Karpas-422 (cell line): ENCODE results near the gene UNC45A. TPM values are rescaled to one million over a fixed set of nuclear protein-coding genes. Genes with fewer than 3 reads are reported as not detected.
"Not testable (repeated sequence)": the region's sequence is repeated elsewhere in the genome, so short reads cannot be mapped to it uniquely, and the experiment has no call there.

Experiments
- DNase-seq: peaks from one replicate; pipeline ENCODE4 v3.0.0-alpha.2; 2015
- H2AFZ ChIP-seq: fragments of 200-600 bp; sonication (generic); 2 replicates; pipeline ENCODE4 v1.6.1; 2014; ENCODE audit warnings: antibody characterized with exemption, low read length, mixed read lengths
- H3K27ac ChIP-seq: fragments of 200-600 bp; sonication (generic); 2 replicates; pipeline ENCODE4 v1.5.1; 2014; ENCODE audit warnings: mild to moderate bottlenecking, low read length, moderate library complexity
- H3K27me3 ChIP-seq: fragments of 200-600 bp; sonication (generic); 2 replicates; pipeline ENCODE4 v1.6.1; 2014; ENCODE audit warnings: low read length, mixed read lengths
- H3K36me3 ChIP-seq: fragments of 200-600 bp; sonication (generic); 2 replicates; pipeline ENCODE4 v1.6.1; 2014; ENCODE audit warnings: low read length, mixed read lengths; ENCODE audit not compliant: insufficient read depth
- H3K4me1 ChIP-seq: fragments of 200-600 bp; sonication (generic); 2 replicates; pipeline ENCODE4 v1.6.1; 2014; ENCODE audit warnings: mild to moderate bottlenecking, low read length, mixed read lengths
- H3K4me2 ChIP-seq: fragments of 200-600 bp; sonication (generic); 2 replicates; pipeline ENCODE4 v1.6.1; 2014; ENCODE audit warnings: low read length, low read depth, mild to moderate bottlenecking; ENCODE audit not compliant: poor library complexity, severe bottlenecking
- H3K4me3 ChIP-seq: fragments of 200-600 bp; sonication (generic); 2 replicates; pipeline ENCODE4 v1.5.1; 2014; ENCODE audit warnings: mild to moderate bottlenecking, antibody characterized with exemption, low read length, mixed read lengths
- H3K79me2 ChIP-seq: fragments of 200-600 bp; sonication (generic); 2 replicates; pipeline ENCODE4 v1.6.1; 2014; ENCODE audit warnings: mild to moderate bottlenecking, low read length, mixed read lengths
- H3K9ac ChIP-seq: fragments of 200-600 bp; sonication (generic); 2 replicates; pipeline ENCODE4 v1.6.0; 2014; ENCODE audit warnings: low read length
- H3K9me2 ChIP-seq: fragments of 200-600 bp; sonication (generic), shearing (Covaris generic); replicated peaks from 2 replicates; pipeline ENCODE4 v1.6.0; 2014; ENCODE audit warnings: mild to moderate bottlenecking, low read length, moderate library complexity; ENCODE audit not compliant: insufficient read depth
- H3K9me3 ChIP-seq: fragments of 300-700, 200-600 bp; sonication (generic); 2 replicates; pipeline ENCODE4 v1.6.1; 2014; ENCODE audit warnings: low read length, mixed read lengths
- H4K20me1 ChIP-seq: fragments of 200-600 bp; sonication (generic); 2 replicates; pipeline ENCODE4 v1.6.1; 2014; ENCODE audit warnings: mild to moderate bottlenecking, antibody characterized with exemption, low read length, low read depth; ENCODE audit not compliant: insufficient read depth
- total RNA-seq: library from RNA; depleted of rRNA; stranded (reverse); fragments of >200 nt; shearing (Covaris generic); gene quantifications from 2 replicates; pipeline ENCODE4 v1.2.3, GENCODE V29; 2014; ENCODE audit warnings: low replicate concordance

Gene UNC45A
- total RNA-seq, 1 experiment from 2014 or later = 25.1 TPM

- Histone ChIP-seq H4K20me1 (no peaks in the 10 kb centered on the region), H3K4me1 (peaks cover 3% of the 10 kb centered on the region; the same call in 1 of the 2 replicates), H3K4me2 (no peak overlapping the region), H2AFZ (no peak overlapping the region), H3K4me3 (no peak overlapping the region), H3K27me3 (no peaks in the 10 kb centered on the region), H3K9me2 (no peaks in the 10 kb centered on the region), H3K27ac (no peak overlapping the region), H3K36me3 (no peaks in the 10 kb centered on the region; the same call in 1 of the 2 replicates), H3K79me2 (no peaks in the 10 kb centered on the region), H3K9me3 (no peaks in the 10 kb centered on the region), H3K9ac (no peak overlapping the region)
- DNase-seq = no peak
Observed at GRCh38 chr15:90921887-90922286, 13.2 kb upstream of the UNC45A start.

GRCh38 chr15:90922712-90923322 lies 12.3 kb upstream of the UNC45A start:
- H3K4me3 ChIP-seq, H3K9me2 ChIP-seq, H3K9me3 ChIP-seq, H3K27ac ChIP-seq, H3K4me2 ChIP-seq, H3K36me3 ChIP-seq, H3K79me2 ChIP-seq, H3K27me3 ChIP-seq, H3K4me1 ChIP-seq, H2AFZ ChIP-seq, H4K20me1 ChIP-seq, H3K9ac ChIP-seq, DNase-seq: not testable (repeated sequence)

GRCh38 chr15:90924375-90924774 lies 10.7 kb upstream of the UNC45A start:
- Histone ChIP-seq H4K20me1 (no peaks in the 10 kb centered on the region), H3K4me3 (no peak overlapping the region), H3K9me2 (no peaks in the 10 kb centered on the region), H2AFZ (no peak overlapping the region), H3K9me3 (no peaks in the 10 kb centered on the region), H3K27ac (no peak overlapping the region), H3K4me1 (peaks cover 15% of the 10 kb centered on the region), H3K27me3 (no peaks in the 10 kb centered on the region), H3K79me2 (peaks cover 8% of the 10 kb centered on the region; the same call in 1 of the 2 replicates), H3K36me3 (no peaks in the 10 kb centered on the region; the same call in 1 of the 2 replicates), H3K9ac (no peak overlapping the region), H3K4me2 (no peak overlapping the region)
- no peak for DNase-seq

GRCh38 chr15:90926766-90927165 lies 8.3 kb upstream of the UNC45A start:
- not testable (repeated sequence) for H3K36me3 ChIP-seq, DNase-seq, H3K9ac ChIP-seq, H2AFZ ChIP-seq, H4K20me1 ChIP-seq, H3K9me3 ChIP-seq, H3K4me2 ChIP-seq, H3K4me3 ChIP-seq, H3K9me2 ChIP-seq, H3K27ac ChIP-seq, H3K27me3 ChIP-seq
- Histone ChIP-seq H3K79me2 (peaks cover 17% of the 10 kb centered on the region; the same call in 1 of the 2 replicates), H3K4me1 (peaks cover 26% of the 10 kb centered on the region)

- peak overlapping the region; percentile 93 for H3K4me2 ChIP-seq
- H3K27ac ChIP-seq = peak overlapping the region; percentile 84
- not testable (repeated sequence) for H3K27me3 ChIP-seq, H3K4me3 ChIP-seq, H3K9me2 ChIP-seq, H3K9ac ChIP-seq, H2AFZ ChIP-seq, H4K20me1 ChIP-seq, H3K36me3 ChIP-seq, H3K9me3 ChIP-seq, DNase-seq
- H3K4me1 ChIP-seq = peaks cover 33% of the 10 kb centered on the region
- peaks cover 17% of the 10 kb centered on the region; the same call in 1 of the 2 replicates for H3K79me2 ChIP-seq
Observed at GRCh38 chr15:90928106-90928505, 7.0 kb upstream of the UNC45A start.

GRCh38 chr15:90929246-90930019 lies 5.7 kb upstream of the UNC45A start:
- H3K4me3 ChIP-seq = peak overlapping the region; percentile 87
- H3K36me3 ChIP-seq = no peaks in the 10 kb centered on the region
- H3K9me2 ChIP-seq = no peaks in the 10 kb centered on the region
- H3K4me2 ChIP-seq = peak overlapping the region; percentile 93
- peak; percentile 55 for DNase-seq
- H3K27me3 ChIP-seq = no peaks in the 10 kb centered on the region
- no peak overlapping the region for H2AFZ ChIP-seq
- no peaks in the 10 kb centered on the region for H4K20me1 ChIP-seq
- H3K9ac ChIP-seq = peak overlapping the region; percentile 98
- peak overlapping the region; percentile 84 for H3K27ac ChIP-seq
- H3K79me2 ChIP-seq = peaks cover 17% of the 10 kb centered on the region; the same call in 1 of the 2 replicates
- peaks cover 45% of the 10 kb centered on the region for H3K4me1 ChIP-seq
- no peaks in the 10 kb centered on the region for H3K9me3 ChIP-seq

GRCh38 chr15:90930861-90931574 lies 4.1 kb upstream of the UNC45A start:
- Histone ChIP-seq H3K27ac (peak overlapping the region; percentile 84), H3K4me3 (peak overlapping the region; percentile 87), H3K9me3 (no peaks in the 10 kb centered on the region), H3K9me2 (no peaks in the 10 kb centered on the region), H3K4me1 (peaks cover 52% of the 10 kb centered on the region), H3K36me3 (no peaks in the 10 kb centered on the region), H3K79me2 (peaks cover 26% of the 10 kb centered on the region), H4K20me1 (no peaks in the 10 kb centered on the region), H3K27me3 (no peaks in the 10 kb centered on the region), H2AFZ (no peak overlapping the region; the same call in 1 of the 2 replicates), H3K9ac (peak overlapping the region; percentile 98), H3K4me2 (peak overlapping the region; percentile 93)
- peak; percentile 69 for DNase-seq

GRCh38 chr15:90931575-90931827 lies 3.6 kb upstream of the UNC45A start:
- Histone ChIP-seq H4K20me1 (no peaks in the 10 kb centered on the region), H3K36me3 (no peaks in the 10 kb centered on the region), H3K4me3 (peak overlapping the region; percentile 87), H3K9me3 (no peaks in the 10 kb centered on the region), H3K9me2 (no peaks in the 10 kb centered on the region), H3K27ac (peak overlapping the region; percentile 84), H3K9ac (peak overlapping the region; percentile 98), H3K4me2 (peak overlapping the region; percentile 93), H2AFZ (no peak overlapping the region), H3K79me2 (peaks cover 31% of the 10 kb centered on the region), H3K27me3 (no peaks in the 10 kb centered on the region), H3K4me1 (peaks cover 57% of the 10 kb centered on the region)
- no peak for DNase-seq
